Measurements from ENCODE around the gene TSR1. TPM values are rescaled to one million over a fixed set of nuclear protein-coding genes. Genes with fewer than 3 reads are reported as not detected.
A peak's percentile ranks its signal among the peaks of the same experiment; 100 is the strongest.

Gene TSR1
- total RNA-seq, 1 experiment from 2014 or later, result 63.3 TPM

DNA sequence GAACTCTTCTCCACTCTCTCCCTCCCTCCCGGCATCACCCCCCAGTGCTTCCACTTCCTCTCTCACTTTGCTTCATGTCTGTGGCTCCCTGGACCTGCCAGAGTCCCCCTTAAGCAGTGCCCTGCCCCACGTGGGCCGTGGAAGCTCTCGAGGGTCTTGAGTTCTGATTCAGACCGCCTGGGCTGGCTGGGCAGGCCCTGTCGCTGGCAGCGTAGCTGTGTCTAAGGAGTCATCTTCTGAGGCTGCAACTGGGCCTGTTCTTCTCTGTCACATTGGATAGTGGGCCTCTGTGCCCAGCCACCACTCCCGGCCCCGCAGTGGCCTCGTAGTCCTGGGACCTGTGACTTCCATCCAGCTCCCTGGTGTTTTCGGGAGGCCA, 33.9 kb upstream of the TSR1 start:
- in situ Hi-C loops (cut with HindIII; ENCODE audit: low sequenced_read_pairs), result no loop called here
- DNase-seq (ENCODE audit: low spot score), result no peak

DNA sequence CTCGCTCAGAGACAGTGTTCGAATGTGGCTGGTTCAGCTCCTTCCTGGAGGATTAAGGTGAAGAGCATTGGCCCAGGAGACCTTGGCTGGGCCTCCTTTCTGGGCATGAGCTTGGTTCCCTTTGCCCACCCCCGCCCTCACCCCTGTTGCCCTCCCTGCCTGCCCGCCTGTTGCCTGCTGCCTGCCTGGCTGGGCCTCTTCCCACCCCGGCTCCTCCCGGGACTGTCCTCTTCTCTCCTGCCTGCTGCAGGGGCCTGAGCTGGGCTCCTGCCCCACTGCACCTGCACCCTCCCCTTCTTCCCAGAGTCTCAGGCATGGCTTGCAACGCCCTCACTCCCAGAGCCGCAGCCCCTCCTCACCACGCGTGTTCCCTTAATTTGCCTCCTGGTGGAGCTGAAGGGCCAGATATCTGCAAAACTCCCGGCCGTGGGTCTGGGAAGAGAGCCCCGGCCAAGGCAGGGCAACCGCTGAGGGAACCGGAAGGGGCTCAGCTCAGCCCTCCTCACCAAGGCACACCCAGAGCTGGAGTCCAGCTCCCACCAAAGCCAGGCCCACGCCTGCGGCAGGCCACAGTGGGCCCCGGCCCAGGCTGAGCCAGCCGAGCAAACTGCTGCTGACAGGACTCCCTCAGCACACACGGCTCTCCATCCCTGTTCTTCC, 33.4 kb upstream of the TSR1 start:
- in situ Hi-C loops (cut with HindIII; ENCODE audit: low sequenced_read_pairs), result no loop called here
- no peak for DNase-seq (ENCODE audit: low spot score)

DNA sequence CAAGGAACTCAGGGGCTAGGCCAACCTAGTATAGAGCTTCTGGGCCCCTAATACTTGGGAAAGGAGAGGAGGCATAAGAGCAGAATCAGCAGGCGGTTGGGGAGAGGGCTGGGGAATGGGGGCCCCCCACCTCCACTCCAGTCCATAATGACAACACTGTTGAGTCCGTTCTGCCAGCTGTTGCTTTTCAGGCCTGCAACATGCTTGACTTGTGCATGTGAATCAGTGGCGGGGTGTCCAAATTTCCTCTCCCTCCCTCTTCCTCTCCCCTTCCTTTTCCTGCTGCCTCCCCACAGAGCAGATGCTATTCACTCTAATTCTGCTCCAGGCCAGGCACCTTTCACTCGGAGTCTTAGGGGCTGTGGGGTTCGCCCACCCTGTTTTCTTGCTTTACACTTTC, 32.8 kb upstream of the TSR1 start:
- DNase-seq (ENCODE audit: low spot score), result no peak
- in situ Hi-C loops (cut with HindIII; ENCODE audit: low sequenced_read_pairs), result no loop called here

DNA sequence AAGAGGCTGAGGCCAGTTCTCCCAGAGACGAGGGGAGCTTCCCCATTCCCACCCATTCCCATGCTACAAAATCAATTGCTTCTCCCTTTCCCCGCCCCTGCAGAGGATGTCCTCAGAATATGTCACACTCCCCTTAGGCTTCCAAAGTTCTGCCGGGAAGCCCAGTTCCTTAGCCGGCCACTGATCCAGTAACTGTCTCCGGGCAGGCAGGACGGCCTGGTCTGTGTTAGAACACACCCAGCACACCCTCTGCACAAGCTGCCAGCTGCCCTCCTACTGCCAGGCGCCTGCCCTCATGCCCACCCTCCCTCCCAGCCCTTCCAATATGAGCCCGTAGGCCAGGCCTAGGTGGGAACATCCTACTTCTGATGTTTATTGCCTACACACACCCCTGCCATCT, 32.1 kb upstream of the TSR1 start:
- in situ Hi-C loops (cut with HindIII; ENCODE audit: low sequenced_read_pairs), result no loop called here
- no peak for DNase-seq (ENCODE audit: low spot score)

DNA sequence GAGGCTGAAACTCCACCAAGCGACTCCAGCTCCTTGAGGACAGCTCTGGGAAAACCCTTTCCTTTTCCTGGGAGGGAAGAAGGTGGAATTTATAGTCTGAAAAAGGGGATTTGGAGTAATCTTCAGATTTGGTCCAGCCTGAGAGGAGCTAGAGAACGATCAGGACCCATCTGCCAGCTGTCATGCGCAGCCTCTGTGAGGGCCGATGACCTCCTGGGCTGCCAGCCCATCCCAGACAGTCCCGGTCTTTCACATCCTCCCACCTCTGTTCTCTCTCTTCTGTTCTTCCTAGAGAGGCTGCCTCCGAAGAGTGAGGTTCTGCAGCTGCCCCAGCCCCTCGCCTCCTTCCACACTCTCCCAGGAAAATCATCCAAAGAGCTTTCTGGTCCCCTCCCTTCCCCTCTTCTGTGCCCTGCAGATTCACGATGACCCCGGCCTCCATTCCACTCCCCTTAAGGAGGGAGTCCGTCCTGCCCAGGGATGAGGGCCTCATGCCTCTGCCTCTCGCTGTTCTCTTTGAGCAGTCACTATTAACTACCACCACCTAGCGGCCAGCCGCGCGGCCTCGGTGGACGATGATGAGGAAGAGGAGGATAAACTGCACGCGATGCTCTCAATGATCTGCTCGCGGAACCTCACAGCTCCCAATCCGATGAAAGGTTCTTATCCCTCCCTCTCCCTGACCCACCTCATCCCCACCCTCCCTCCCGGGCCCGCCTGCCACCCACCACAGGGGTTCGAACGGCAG, 30.7 kb upstream of the TSR1 start:
- DNase-seq (ENCODE audit: low spot score), result no peak
- in situ Hi-C loops (cut with HindIII; ENCODE audit: low sequenced_read_pairs), result no loop called here

DNA sequence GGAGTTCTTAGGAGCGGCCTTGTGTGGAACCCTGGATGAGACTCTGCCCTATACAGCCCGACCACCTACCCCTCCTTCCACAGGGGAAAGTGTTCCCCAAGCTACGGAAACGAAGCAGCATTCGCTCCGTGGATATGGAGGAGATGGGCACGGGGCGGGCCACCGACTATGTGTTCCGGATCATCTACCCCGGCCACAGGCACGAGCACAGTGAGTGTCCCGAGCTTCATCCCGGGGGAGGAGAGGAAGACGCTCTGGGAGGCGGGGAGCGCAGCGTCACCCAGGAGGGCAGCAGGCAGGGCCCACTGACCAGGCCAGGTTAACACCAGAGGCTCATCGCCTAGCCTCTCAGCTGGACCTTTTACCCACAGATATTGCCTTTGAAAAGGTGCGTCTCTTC, 28.9 kb upstream of the TSR1 start:
- DNase-seq (ENCODE audit: low spot score), result no peak
- in situ Hi-C loops (cut with HindIII; ENCODE audit: low sequenced_read_pairs), result no loop called here

DNA sequence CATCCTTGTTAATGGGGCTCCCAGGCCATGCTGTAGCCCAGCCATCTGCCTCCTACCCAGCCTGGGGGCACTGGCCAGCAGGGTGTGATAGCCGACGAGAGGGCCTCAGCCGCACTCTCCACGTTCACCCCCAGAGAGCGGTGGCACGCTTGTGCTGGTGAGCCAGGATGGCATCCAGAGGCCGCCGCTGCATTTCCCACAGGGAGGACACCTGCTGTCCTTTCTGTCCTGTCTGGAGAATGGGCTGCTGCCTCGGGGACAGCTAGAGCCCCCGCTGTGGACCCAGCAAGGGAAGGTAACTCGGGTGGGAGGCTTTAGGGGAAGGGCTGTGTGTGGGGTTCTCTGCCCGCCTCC, 28.5 kb upstream of the TSR1 start:
- DNase-seq (ENCODE audit: low spot score), result no peak
- in situ Hi-C loops (cut with HindIII; ENCODE audit: low sequenced_read_pairs), result no loop called here

DNA sequence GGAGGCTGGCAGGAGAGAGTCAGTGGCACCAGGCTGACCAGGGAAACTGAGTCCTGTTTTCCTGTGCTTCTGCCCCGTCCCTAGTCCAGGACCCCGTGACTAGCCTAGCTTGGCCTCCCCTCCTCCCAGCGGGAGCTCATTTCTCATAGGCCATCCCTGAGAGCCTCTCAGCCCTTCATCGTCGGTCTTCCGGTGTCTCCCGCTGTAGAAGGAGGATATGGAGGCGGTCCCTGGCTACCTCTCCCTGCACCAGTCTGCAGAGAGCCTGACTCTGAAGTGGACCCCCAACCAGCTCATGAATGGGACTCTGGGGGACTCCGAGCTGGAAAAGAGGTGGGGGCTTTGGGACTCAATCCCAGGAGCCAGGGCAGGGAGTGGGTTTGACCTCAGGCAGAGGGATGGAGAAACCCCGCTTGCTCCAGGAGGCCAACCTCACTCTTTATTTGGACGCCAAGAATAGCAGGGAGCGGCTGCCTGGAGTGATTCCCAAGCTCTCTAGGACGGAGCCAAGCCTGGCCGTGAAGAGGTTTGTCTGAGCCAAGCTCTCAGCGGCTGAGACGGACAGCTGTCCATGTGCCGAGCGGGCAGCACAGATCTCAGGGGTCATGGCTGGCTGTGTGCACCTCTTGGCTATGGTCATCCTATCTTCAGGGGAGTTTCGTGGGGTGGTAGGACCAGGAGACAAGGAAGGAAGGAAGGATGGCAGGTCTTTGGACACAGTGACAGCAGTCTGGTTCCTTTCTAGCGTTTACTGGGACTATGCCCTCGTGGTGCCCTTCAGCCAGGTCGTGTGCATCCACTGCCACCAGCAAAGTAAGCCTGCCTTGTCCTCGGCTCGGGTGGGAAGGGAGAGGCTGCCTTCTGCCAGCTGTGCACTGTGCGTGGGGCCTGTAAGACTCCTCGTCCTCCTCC, 27.9 kb upstream of the TSR1 start:
- in situ Hi-C loops (cut with HindIII; ENCODE audit: low sequenced_read_pairs), result no loop called here
- DNase-seq (ENCODE audit: low spot score), result peak; percentile 70

DNA sequence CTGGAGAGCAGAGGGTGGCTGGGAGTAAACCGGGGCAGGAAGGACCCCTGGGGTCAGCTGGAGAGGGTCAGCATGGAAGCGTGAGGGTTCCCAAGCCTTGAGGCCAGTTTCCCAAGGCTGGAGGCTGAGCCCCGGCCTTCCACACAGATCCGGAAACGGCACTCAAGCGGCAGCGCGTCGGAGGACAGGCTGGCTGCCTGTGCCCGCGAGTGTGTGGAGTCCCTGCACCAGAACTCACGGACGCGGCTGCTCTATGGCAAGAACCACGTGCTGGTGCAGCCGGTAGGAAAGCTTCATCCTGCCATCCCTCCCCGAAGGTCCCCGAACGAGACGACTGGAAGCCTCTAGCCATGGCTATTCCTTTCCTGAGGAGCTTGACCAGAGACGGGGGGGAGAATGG, 27.1 kb upstream of the TSR1 start:
- in situ Hi-C loops (cut with HindIII; ENCODE audit: low sequenced_read_pairs), result no loop called here
- DNase-seq (ENCODE audit: low spot score), result no peak

DNA sequence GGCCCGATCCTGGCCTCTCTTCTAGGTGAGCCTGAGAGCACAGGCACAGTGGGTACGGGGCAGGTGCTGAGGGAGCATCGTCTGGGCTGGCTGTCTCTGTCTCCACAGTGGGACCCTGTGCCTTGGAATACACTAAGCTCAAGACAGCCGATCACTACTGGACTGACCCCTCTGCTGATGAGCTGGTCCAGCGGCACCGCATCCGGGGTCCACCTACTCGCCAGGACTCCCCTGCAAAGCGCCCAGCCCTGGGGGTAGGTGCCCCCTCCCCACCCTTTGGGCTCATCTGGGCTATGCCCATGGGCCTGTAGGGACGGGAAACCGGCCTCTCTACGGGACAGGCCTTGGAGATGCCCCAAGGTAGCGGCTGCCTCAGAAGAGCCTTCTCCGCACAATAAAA, 26.6 kb upstream of the TSR1 start:
- in situ Hi-C loops (cut with HindIII; ENCODE audit: low sequenced_read_pairs), result no loop called here
- no peak for DNase-seq (ENCODE audit: low spot score)

DNA sequence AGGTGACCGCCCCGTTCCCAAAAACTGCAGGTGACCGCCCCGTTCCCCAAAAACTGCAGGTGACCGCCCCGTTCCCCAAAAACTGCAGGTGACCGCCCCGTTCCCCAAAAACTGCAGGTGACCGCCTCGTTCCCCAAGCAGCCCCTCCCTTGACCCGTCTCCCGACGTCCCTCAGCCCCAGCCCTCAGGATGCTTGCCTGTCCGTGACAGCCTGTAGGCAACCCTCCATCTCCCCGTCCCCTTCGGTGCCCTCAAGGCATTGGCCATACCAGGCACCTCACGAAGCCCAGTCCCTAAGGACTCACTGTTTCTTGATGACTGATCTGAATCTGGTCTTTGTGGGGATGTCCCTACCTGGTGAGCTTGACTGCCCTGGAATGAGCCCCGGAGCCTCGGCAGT, 26.2 kb upstream of the TSR1 start:
- in situ Hi-C loops (cut with HindIII; ENCODE audit: low sequenced_read_pairs), result no loop called here
- DNase-seq (ENCODE audit: low spot score), result no peak

DNA sequence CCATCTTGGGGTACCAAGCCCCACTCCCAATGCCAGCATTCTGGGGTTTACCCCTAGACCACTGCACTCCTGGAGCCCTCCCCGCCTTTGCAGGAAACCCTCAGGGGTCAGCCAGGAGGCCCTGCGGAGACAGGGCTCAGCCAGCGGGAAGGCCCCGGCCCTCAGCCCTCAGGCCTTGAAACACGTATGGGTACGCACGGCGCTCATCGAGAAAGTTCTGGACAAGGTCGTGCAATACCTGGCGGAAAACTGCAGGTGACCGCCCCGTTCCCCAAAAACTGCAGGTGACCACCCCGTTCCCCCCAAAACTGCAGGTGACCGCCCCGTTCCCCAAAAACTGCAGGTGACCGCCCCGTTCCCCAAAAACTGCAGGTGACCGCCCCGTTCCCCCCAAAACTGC, 25.8 kb upstream of the TSR1 start:
- in situ Hi-C loops (cut with HindIII; ENCODE audit: low sequenced_read_pairs), result no loop called here
- no peak for DNase-seq (ENCODE audit: low spot score)

DNA sequence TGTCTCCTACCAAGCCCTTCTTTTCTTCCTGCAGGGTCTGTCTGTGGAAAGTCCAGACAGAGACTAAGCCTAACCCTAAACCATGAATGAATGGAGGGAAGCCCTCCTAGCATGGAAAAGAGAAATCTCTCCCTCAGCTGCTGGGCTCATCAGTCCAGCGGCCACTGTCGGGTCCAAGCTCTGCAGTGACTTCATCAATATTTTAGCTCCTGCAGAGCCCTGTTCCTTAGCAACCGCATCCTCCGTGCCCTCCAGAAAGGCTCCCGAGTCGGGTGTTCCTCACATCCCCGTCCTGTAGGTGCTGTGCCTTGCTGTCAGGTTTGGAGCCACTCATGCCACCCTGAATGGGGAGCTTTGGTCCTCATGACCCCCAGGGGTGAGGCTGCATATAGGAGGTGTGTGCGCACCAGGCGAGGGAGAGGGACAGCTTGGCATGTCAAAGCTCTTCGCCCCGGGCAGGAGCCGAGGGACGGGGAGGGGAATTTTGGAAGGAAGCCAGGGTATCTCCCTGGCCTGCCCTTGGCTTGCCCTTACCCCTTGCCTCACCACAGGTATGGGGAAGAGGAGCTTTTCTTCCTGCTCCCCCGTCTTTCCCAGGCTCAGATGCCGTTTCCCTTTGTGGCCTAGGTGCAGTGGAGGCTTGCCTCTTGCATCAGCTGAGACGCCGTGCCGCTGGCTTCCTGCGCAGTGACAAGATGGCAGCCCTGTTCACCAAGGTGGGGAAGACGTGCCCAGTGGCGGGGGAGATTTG, 24.9 kb upstream of the TSR1 start:
- DNase-seq (ENCODE audit: low spot score), result no peak
- in situ Hi-C loops (cut with HindIII; ENCODE audit: low sequenced_read_pairs), result no loop called here

DNA sequence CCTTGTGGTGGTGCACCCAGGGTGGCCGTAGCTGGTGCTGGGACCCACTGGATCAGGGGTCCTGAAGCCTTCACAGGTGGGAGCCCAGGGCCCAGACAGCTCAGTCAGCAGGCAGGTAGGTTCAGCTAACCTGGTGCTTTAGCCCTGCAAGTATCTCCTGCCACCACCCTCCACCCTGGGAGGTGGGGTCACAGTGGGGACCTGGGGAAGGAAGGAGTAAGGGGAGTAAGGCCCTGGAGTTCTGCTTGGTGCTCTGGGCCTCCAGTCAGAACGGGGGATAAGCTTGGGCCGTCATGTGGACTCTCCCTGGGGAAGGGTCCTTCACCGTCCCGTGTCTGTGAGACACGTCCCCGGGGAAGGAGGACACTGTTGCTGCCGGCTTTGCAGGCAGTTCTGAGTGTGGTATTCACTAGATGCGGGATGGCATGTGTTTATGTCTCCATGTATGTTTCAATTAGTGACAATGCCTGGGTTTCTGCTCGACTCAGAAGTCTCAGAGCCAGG, 21.7 kb upstream of the TSR1 start:
- in situ Hi-C loops (cut with HindIII; ENCODE audit: low sequenced_read_pairs), result no loop called here
- no peak for DNase-seq (ENCODE audit: low spot score)

DNA sequence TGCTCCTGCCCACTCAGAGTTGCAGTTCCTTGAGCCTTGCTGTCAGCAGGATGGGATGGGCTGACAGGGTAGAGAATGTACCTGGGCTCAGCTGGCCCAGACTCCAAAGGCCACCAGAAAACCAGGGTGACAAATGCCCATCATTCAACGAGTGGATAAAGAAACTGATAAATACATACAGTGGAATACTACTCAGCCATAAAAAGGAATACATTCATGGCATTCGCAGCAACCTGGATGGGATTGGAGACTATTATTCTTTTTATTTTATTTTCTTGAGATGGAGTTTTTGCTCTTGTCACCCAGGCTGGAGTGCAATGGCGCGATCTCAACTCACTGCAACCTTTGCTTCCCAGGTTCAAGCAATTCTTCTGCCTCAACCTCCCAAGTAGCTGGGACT, 21.0 kb upstream of the TSR1 start:
- in situ Hi-C loops (cut with HindIII; ENCODE audit: low sequenced_read_pairs), result no loop called here
- DNase-seq (ENCODE audit: low spot score), result no peak

DNA sequence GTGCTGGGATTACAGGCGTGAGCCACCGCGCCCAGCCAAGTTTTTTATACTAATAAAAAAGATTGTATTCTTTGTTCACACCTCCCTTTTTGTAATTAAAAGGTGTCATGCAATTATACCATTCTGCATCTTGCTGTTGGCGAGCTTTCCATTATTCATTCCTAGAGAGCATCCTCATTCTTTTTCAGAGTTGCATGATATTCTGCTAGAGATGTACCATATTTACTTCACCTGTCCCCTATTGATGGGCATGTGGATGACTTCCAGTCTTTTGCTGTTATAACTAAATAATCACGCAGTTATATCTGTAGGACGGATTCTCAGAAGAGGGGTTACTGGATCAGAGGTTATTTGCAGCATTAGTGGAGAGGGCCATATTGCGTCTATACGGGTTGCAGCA, 18.1 kb upstream of the TSR1 start:
- in situ Hi-C loops (cut with HindIII; ENCODE audit: low sequenced_read_pairs), result no loop called here
- no peak for DNase-seq (ENCODE audit: low spot score)

DNA sequence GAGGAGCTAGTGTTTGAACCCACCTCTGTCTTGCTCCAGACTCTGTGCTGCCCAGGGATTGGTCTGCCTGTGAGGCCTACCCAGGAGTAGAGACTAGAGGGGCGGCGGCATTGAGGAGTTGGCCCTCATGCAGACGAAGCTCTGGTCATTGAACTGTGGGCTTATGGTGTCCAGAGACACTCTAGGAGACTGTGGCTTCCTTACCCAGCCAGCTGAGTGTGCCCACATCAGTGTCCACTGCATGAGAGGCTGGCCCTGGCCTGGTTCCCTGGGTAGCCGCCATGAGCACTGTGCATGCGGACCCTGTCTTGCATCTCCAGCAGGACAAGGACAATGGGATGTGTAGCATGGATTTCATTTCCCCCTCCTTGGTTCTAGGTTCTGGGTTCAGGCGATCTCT, 15.0 kb upstream of the TSR1 start:
- in situ Hi-C loops (cut with HindIII; ENCODE audit: low sequenced_read_pairs), result no loop called here
- no peak for DNase-seq (ENCODE audit: low spot score)

DNA sequence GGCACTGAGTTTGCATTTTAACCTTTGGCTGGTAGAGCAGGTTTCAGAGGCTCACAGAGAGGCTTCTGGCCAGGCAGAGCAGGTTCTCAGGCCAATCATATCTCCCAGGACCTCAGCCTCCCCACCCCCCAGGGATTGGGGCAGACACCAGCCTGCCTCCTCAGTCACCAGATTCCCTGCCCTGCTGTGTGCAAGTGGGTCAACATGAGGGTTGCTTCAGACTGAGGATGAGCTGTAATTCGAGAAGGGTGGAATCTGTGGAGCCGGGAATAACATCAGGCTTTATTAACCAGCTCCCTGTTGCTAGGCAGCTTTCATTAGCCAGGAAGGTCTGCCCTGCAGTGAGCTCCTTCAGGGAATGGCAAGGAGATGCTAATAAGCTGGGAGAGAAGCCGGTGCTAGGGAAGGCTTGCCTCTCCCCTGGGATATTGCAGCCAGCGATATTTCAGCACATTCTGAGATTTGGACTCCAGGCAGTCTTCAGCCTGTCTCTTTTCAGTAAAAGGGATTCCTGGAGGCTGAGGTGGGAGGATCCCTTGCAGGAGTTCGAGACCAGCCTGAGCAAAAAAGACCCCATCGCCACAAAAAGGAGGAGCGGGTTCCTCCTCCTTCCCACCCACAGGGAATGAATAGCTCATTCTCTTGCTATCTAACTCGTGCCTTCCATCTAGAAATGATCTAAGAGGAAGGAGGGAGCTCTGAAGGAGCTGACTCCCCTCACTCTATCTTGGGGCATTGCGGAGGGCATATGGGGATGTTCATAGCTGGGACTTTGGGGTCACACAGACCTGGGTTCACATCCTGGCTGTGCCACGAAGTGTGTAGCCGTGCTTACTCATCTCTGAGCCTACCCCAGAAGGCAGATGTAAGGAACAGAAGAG, 11.8 kb upstream of the TSR1 start:
- peak; percentile 53 for DNase-seq (ENCODE audit: low spot score)
- in situ Hi-C loops (cut with HindIII; ENCODE audit: low sequenced_read_pairs), result no loop called here

DNA sequence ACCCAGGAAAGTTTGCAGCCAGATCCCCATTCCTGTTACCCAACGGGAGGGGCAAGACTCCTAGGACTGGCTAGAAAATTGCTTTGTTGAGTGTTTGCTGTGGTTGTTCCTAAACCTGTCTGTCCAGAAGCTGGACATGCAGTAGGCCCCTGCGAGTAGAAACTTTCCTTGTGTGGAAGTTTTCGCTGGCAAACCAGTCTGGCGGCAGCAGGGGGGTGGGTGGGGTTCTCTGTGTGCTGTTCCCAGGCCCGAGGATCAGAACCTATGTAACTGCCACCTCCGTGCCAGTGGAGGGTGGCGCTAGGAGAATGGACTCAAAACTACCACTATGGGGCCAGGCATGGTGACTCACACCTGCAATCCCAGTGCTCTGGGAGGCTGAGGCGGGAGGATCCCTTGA, 10.2 kb upstream of the TSR1 start:
- no peak for DNase-seq (ENCODE audit: low spot score)
- in situ Hi-C loops (cut with HindIII; ENCODE audit: low sequenced_read_pairs), result no loop called here
